Measurements from ENCODE around the gene NUP35.
"Not testable (repeated sequence)": the region's sequence is repeated elsewhere in the genome, so short reads cannot be mapped to it uniquely, and the experiment has no call there.

NUP35 gene

GRCh38 chr2:183148955-183149354 lies 24.7 kb downstream of the NUP35 start:
- no peak for DNase-seq

DNA sequence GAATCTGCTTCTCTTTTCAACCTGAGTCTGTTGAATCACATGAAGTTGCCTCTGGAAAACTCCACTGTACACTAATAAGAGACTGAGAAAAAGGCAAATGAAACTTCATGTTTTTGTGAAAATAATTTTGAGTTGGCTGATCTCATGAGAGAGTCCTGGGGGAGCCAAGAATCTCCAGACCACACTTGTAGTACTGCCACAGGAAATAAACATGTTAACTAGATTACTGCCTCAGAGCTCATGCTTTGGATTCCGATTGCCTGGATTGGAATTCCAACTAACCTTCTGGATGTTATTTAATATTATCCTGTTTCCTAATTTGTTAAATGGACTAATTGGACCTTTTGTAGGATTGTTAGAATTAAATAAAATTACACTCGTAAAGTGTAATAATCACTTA lies 25.2 kb downstream of the NUP35 start:
- DNase-seq: no peak

GRCh38 chr2:183152280-183152679 lies 28.0 kb downstream of the NUP35 start:
- not testable (repeated sequence) for DNase-seq

DNA sequence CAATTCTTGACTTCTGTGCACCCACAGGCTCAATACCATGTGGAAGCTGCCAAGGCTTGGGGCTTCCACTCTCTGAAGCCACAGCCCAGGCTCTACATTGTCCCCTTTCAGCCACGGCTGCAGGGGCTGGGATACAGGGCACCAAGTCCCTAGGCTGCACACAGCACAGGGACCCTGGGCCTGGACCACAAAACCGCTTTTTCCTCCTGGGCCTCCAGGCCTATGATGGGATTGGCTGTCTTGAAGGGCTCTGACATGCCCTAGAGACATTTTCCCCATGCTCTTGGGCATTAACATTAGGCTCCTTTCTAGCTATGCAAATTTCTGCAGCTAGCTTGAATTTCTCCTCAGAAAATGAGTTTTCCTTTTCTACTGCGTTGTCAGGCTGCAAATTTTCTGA lies 29.7 kb downstream of the NUP35 start:
- no peak for DNase-seq

DNA sequence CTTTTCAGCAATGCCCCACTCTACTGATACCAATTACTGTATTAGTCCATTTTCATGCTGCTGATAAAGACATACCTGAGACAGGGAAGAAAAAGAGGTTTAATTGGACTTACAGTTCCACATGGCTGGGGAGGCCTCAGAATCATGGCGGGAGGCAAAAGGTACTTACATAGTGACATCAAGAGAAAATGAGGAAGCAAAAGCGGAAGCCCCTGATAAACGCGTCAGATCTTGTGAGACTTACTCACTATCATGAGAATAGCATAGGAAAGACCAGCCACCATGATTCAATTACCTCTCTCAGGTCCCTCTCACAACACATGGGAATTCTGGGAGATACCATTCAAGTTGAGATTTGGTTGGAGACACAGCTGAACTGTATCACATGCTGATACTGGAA lies 30.5 kb downstream of the NUP35 start:
- not testable (repeated sequence) for DNase-seq

GRCh38 chr2:183157131-183157530 lies 32.9 kb downstream of the NUP35 start:
- DNase-seq: no peak

- no peak for DNase-seq
These were observed 38.1 kb downstream of the NUP35 start for GRCh38 chr2:183162362-183162761.

DNA sequence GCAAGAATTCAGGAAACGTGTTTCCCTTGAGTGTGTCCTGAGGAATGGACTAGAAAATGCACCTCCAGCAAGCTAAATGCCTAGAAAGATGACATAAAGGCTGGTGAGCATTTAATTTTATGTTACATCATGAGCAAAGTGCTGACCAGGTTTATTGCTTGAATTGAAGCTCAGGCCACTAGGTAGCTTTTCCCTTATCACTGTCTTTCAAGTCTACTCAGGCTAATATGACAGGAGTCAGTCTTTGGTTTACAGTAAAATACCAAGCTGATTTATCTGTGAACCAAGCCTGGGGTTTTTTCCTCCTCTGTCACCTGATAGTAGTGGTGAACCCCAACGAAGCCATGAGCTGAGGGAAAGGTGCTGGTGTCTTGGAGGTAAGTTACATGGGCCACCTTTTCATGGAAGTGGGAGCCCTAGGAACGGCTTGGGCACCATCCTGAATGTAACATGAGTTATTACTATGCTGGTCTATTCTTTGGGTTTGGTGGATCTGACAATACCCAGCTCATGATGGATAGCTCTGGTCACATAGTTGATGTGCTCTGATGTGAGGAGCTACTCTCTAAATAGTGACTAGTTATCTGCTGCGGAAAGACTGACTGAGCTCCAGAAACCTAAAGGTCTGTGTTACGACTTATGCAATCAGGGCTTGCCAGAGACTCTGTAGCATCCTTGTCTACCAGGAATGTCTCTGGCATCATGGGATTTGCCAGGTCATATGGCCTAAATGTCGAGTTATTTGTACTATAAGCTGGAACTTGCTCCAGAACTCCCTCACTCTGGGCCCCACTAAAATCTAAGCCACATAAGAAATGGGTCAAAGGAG lies 39.8 kb downstream of the NUP35 start:
- no peak for DNase-seq

DNA sequence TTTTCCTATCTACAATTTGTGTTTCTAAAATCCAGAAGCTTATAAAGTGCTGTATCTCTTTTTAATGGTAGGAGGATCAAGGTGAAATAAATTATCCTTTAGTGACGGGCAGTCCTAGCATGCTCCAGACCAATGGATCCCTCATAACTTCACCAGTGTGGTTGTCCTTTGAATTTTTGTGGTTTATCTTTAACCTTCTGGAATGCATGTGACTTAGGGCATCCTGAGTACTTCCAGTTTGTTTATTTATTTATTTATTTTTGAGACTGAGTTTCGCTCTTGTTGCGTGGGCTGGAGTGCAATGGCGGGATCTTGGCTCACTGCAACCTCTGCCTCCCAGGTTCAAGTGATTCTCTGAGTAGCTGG lies 40.4 kb downstream of the NUP35 start:
- DNase-seq: no peak

DNA sequence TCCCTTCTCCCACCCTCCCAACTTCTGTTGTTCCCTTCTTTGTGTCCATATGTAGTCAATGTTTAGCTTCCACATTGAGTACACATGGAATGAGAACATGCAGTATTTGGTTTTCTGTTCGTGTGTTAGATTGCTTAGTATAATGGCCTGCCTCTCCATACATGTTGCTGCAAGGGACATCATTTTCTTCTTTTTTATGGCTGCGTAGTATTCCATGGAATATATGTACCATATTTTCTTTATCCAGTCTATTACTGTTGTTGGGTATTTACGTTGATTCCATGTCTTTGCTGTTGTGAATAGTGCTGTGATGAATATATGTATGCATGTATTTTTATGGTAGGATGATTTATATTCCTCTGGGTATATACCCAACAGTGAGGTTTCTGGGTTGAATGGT lies 42.0 kb downstream of the NUP35 start:
- no peak for DNase-seq

DNA sequence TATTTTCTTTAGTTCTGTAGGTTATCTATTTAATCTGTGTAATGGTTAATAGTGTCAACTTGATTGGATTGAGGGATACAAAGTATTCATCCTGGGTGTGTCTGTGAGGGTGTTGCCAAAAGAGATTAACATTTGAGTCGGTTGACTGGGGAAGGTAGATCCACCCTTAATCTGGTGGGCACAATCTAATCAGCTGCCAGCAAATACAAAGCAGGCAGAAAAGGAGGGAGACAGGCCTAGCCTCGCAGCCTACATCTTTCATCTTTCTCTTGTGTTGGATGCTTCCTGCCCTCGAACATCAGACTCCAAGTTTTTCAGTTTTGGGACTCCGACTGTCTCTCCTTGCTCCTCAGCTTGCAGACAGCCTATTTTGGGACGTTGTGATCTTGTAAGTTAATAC lies 42.7 kb downstream of the NUP35 start:
- DNase-seq: not testable (repeated sequence)

- DNase-seq: no peak
These were observed 48.1 kb downstream of the NUP35 start for GRCh38 chr2:183172220-183172887.

DNA sequence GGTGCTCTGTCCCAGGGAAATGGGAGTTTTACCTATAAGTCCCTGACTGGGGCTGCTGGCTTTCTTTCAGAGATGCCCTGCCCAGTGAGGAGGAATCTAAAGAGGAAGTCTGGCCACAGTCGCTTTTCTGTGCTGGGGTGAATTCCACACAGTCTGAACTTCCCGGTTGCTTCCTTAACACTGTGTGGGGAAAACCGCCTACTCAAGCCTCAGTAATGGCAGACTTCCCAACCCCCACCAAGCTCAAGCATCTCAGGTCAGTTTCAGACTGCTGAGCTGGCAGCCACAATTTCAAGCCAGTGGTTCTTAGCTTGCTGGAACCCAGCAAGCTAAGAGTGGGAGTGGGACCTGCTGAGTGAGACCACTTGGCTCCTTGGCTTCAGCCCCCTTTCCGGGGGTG lies 54.9 kb downstream of the NUP35 start:
- DNase-seq: no peak

DNA sequence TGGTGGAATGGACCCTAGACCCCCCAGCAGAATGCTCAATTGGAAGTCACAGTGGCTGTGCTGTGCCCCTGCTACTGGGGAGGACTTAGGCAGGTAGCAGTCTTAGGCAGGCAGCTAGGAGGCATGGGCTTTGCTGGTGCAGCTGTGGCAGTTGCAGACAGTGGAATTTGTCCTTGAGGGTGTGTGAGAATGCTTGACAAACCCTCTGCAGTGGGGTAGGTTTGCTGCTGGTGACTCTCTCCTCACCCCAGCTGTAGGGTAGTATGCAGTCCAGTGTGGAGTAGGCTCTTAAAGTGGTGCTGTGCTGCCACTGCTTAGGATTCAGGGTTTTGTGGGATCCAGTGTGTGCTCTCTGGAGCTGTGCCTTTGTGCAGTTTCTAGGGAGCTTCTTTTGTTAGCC lies 61.3 kb downstream of the NUP35 start:
- DNase-seq: no peak

- DNase-seq: no peak
These were observed 62.1 kb downstream of the NUP35 start for GRCh38 chr2:183186296-183186695.

- no peak for DNase-seq
These were observed 62.5 kb downstream of the NUP35 start for GRCh38 chr2:183186766-183187165.

DNA sequence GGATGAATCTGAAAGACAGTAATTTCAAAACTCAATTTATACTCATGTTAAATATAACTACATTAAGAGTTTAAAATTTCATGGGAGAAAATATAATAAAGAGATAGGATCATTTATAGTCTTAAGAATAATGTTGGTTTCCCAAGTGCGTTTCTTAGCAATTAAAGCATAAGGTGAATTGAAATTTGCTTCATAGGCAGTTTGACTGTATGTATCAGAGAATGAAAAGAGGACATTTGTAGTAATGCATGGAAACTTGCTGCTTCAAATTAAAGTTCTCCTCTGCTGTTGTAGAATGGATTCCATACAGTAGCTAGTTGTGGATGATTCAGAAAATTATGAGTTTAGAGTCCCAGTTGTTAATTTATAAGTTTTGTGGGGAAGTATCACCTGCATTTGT lies 68.1 kb downstream of the NUP35 start:
- DNase-seq: no peak

GRCh38 chr2:183193904-183194303 lies 69.7 kb downstream of the NUP35 start:
- DNase-seq: no peak

DNA sequence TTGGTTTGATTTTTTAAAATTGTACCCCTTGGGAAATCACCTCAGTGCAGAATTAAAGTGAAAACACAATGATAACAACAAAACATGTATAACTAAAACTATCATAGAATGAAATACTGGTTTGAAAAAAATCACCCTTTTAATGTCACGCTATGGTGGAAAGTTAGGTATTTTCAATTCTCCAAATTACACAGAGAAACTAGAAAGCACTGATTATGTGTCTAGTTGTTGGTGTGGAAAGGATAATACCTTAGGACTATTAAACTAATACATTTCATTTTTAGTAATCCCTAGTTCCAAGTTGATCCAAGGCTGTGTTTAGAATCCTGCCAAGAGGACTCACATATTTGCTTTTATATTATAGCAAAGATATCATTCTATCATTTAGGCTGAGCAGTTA lies 71.2 kb downstream of the NUP35 start:
- no peak for DNase-seq

- DNase-seq: no peak
These were observed 71.8 kb downstream of the NUP35 start for GRCh38 chr2:183195998-183196409.

- no peak for DNase-seq
These were observed 80.2 kb downstream of the NUP35 start for GRCh38 chr2:183204397-183204796.

DNA sequence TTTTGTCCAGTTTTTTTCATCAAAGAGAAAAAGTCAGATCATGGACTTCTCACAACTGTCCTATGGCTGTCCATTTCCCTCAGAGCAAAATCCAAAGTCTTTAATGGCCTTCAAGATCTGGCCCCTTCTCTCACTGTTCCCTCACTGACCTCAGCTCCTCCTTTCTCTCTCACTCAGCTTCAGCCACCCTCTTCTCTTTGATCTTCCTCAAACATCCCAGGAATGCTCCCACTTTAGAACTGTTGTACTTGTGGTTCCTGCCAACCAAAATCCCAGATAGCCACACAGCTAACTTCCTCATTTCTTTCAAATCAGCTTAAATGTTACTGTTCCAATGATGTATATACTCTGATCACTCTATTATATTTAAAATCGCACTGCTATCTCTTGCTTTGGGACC lies 82.9 kb downstream of the NUP35 start:
- no peak for DNase-seq

DNA sequence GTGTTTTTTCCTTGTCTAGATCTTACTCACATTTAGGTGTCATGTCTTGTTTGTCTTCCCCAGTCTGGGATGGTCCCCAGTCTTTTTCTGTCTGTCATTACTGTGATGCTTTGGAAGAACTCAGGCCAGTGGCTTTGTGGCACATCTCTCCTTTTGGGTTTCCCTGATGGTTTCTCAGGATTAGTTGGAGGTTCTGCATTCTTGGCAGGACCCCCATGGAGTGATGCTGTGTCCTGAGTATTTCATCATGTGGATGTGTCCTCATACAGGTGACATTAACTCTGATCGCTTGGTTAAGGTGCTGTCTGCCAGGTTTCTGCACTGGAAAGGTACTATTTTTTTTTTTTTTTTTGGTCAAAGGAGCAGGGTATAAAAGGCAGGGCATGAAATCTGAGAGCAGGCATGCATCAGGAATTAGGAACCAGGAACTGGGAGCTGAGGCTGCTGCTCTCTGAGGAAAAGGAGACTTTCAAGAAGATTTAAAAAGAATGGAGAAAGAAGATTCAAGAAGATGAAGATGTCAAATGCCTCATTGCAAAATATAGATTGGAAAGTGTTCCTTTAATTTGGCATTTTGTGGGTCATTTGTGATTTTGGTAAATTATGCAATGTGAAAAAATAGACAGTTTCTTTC lies 85.3 kb downstream of the NUP35 start:
- no peak for DNase-seq
